Spleen (tissue), 11 donors: ENCODE measurements around the gene TGM4. TPM values are rescaled to one million over a fixed set of nuclear protein-coding genes. Genes with fewer than 3 reads are reported as not detected.

ENCODE experiments used
- DNase-seq: peaks from one replicate; pipeline ENCODE4 v3.0.0-alpha.2; 2020
- H3K27ac ChIP-seq, 8 donors: fragments of 200-600 bp; sonication (generic) in 7 of 8; 1 replicate in 4 of 8; 2 replicates in 4 of 8; pipeline versions ENCODE4 v1.5.0 to v1.8.0; 2016 to 2021; ENCODE audit warnings: inconsistent platforms in 4 of 8, mild to moderate bottlenecking in 4 of 8, moderate library complexity in 1 of 8
- H3K27me3 ChIP-seq, 7 donors: fragments of 200-600 bp; sonication (generic) in 6 of 7; replicated peaks in 1 of 7; 1 replicate in 4 of 7; 2 replicates in 3 of 7; pipeline versions ENCODE4 v1.5.0 to v1.8.0; 2016 to 2021; ENCODE audit warnings: inconsistent platforms in 3 of 7, mild to moderate bottlenecking in 1 of 7
- H3K36me3 ChIP-seq, 6 donors: fragments of 200-600 bp; sonication (generic) in 5 of 6; 1 replicate in 4 of 6; 2 replicates in 2 of 6; pipeline versions ENCODE4 v1.5.0 to v1.8.0; 2016 to 2021; ENCODE audit warnings: inconsistent platforms in 2 of 6
- H3K4me1 ChIP-seq, 6 donors: fragments of 200-600 bp; sonication (generic) in 5 of 6; 1 replicate in 3 of 6; 2 replicates in 3 of 6; pipeline versions ENCODE4 v1.5.0 to v1.8.0; 2016 to 2021; ENCODE audit warnings: inconsistent platforms in 3 of 6
- H3K4me3 ChIP-seq, 8 donors: fragments of 200-600 bp; sonication (generic) in 7 of 8; 1 replicate in 4 of 8; 2 replicates in 4 of 8; pipeline versions ENCODE4 v1.5.0 to v1.8.0; 2016 to 2021; ENCODE audit warnings: inconsistent platforms in 4 of 8, mild to moderate bottlenecking in 4 of 8, moderate library complexity in 2 of 8
- H3K9me3 ChIP-seq, 8 donors: fragments of 200-600 bp; sonication (generic) in 7 of 8; 1 replicate in 4 of 8; 2 replicates in 4 of 8; pipeline versions ENCODE4 v1.5.0 to v1.8.0; 2016 to 2021; ENCODE audit warnings: inconsistent platforms in 4 of 8
- CTCF ChIP-seq, 11 experiments: fragments of 200-600 bp in 7 of 11; fragments of 450-650 bp in 4 of 11; sonication (generic) in 4 of 11; IDR thresholded peaks in 8 of 11; conservative IDR thresholded peaks in 3 of 11; 1 replicate in 7 of 11; 2 replicates in 4 of 11; pipeline versions ENCODE4 v1.4.0 to v1.8.0; 2016 to 2021; ENCODE audit warnings: antibody characterized with exemption in 11 of 11, inconsistent platforms in 4 of 11, mild to moderate bottlenecking in 1 of 11
- POLR2A ChIP-seq, 3 donors: fragments of 450-650 bp; IDR thresholded peaks; one replicate each; pipeline ENCODE4 v1.5.1; 2017; ENCODE audit warnings: antibody characterized with exemption in 3 of 3, mild to moderate bottlenecking in 1 of 3
- POLR2AphosphoS5 ChIP-seq, 3 donors: sonication (generic); formaldehyde crosslinking; IDR thresholded peaks; one replicate each; pipeline ENCODE4 v1.5.1; 2017; ENCODE audit warnings: antibody characterized with exemption in 3 of 3
- WGBS, 5 donors: extraction: QIAGEN DNeasy Blood & Tissue Kit in 3 of 5; methylation state at CpG; one replicate each; pipeline versions ENCODE4 v1.1.5 to v1.1.7; 2013 to 2018; 5-methylcytosine and 5-hydroxymethylcytosine counted together
- intact Hi-C: fragments of 100-400 bp; cut with DNase I; formaldehyde crosslinking; loops from one replicate; pipeline ENCODE4 v1.15.0; 2023; ENCODE audit warnings: low total_unique reads
- polyA plus RNA-seq, 3 donors: library from polyadenylated mRNA; stranded (reverse); fragments of 200-250 nt; gene quantifications; one replicate each; pipeline ENCODE4 v1.2.1, GENCODE V29; 2013
- total RNA-seq, 7 donors: library from RNA; depleted of rRNA in 3 of 7; stranded (reverse); fragments of >200 nt in 3 of 7; fragmentation: NEBNext Ultra II Directional in 4 of 7; extraction: Animal tissue kit (Norgen Biotek cat#: 25700) in 4 of 7; gene quantifications; one replicate each; pipeline versions ENCODE4 v1.1.0 to v1.2.1, GENCODE V29; 2016 to 2021
- donor health status: healthy with polysubstance abuse.
- donor health status: DM: no; HTN: no; CAD: no; lungs with moderate emphysema.
- donor health status: DM: no; HTN: no; CAD: no.
- donor health status: Bipolar disorder and iron deficiency.
- donor health status: healthy.
- donor health status: DM: no; HTN: no; CAD: no.
- donor health status: DM: yes; HTN: yes; CAD: no.

TGM4 gene
- total and polyA plus RNA-seq, 10 donors: not detected

- WGBS, 5 donors: 61 to 84% (median 77%) methylated on average over 2 of the region's 2 CpGs
- intact Hi-C loops: no loop called here
- no peak for DNase-seq
- Histone ChIP-seq H3K9me3 (no peaks in the 10 kb centered on the region), H3K27me3 (no peaks in the 10 kb centered on the region), H3K27ac (no peak overlapping the region), H3K4me1 (no peaks in the 10 kb centered on the region), H3K36me3 (peaks cover 0 to 100% (median 69%) of the 10 kb centered on the region in 6 donors), H3K4me3 (no peak overlapping the region)
- TF ChIP-seq CTCF (IDR thresholded peaks at IDR 0.05 in 8 of 11, conservative IDR thresholded peaks at IDR 0.05 in 3 of 11) (no peak), POLR2AphosphoS5 (IDR thresholded peaks at IDR 0.05) (no peak), POLR2A (IDR thresholded peaks at IDR 0.05) (no peak)
These were observed 57.9 kb downstream of the TGM4 start for GRCh38 chr3:44932271-44932670.

DNA sequence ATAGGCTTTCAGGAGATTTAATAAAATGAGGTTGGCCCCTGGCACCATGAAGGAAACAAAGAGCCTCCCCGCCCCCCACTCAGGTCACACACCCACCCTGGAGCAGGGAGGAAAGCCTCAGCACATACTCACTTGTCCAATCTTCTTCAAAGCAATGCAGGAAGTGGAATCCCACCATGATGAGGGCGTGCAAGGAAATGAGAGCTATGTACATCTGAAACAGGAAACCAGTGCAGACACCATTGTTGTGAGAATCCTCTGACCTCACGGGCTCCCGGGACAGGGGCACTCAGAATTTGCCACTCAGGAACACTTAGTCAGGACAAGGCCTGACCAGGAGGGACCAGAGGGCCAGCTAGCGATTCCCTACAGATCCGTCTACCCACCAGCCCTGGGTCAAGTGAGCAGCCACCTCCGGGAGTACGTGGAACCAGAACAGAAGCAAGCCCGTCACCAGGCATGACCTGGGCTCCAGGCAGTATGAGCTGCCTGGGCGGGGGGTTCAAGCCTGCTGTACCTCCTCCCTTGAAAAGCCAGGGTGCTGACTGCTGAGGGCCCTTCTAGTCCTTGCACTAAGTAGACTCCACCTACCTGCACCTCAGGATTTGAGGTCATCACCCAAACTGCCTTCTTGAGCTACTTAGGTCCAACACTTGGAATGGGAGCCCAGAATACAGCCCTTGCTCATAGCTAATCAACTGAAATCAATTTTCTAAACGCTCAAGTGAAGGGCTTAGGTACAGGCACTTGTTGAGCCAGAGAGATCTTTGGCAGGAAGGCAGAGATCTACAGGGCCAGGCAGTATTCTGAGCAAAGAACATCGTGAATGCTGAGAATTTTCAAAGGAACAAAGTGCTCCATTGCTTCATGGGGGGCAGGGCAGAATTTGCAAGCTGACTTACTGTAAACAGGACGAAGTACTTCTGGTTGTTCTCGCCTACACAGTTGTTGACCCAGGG, 58.9 kb downstream of the TGM4 start:
- Histone ChIP-seq H3K27ac (no peak overlapping the region), H3K36me3 (peaks cover 0 to 100% (median 68%) of the 10 kb centered on the region in 6 donors), H3K27me3 (no peaks in the 10 kb centered on the region), H3K4me1 (no peaks in the 10 kb centered on the region), H3K9me3 (no peaks in the 10 kb centered on the region), H3K4me3 (no peak overlapping the region)
- intact Hi-C loops: no loop called here
- 76 to 91% (median 91%) methylated on average over 8 to 14 of the region's 14 CpGs for WGBS, 5 donors
- TF ChIP-seq POLR2A (IDR thresholded peaks at IDR 0.05) (no peak), CTCF (IDR thresholded peaks at IDR 0.05 in 8 of 11, conservative IDR thresholded peaks at IDR 0.05 in 3 of 11) (no peak), POLR2AphosphoS5 (IDR thresholded peaks at IDR 0.05) (no peak)
- DNase-seq: no peak

DNA sequence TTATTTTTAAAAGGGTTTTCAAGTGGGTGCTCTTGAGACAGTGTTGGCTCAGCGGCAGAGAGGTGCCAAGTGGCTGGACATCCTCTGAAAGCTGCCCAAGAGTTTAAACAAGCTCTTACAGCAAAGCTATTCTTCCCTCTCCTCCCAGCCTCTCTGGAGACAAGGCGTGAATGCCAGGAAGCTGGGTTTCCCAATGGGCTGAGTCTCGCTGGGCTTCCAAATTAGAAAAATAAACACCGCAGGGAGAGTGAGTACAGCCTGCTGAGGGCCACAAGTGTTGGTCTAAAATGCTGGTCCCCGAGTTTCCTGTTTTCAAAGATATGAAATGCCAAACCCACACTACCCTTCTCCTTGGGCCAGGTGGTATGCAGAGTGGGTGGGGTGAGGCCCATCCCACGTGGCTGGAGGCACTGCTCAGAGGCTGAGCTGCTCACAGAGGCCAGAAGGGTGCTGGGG, 65.2 kb downstream of the TGM4 start:
- TF ChIP-seq POLR2A (IDR thresholded peaks at IDR 0.05): no peak
- no peak for TF ChIP-seq CTCF (IDR thresholded peaks at IDR 0.05 in 8 of 11, conservative IDR thresholded peaks at IDR 0.05 in 3 of 11)
- no peak for TF ChIP-seq POLR2AphosphoS5 (IDR thresholded peaks at IDR 0.05)
- Histone ChIP-seq H3K4me1 (no peaks in the 10 kb centered on the region), H3K27me3 (no peaks in the 10 kb centered on the region), H3K9me3 (no peaks in the 10 kb centered on the region), H3K27ac (no peak overlapping the region), H3K4me3 (no peak overlapping the region), H3K36me3 (peaks cover 0 to 100% (median 73%) of the 10 kb centered on the region in 6 donors)
- intact Hi-C loops: no loop called here
- no peak for DNase-seq
- WGBS, 5 donors: 72 to 79% (median 76%) methylated on average over 6 of the region's 6 CpGs

DNA sequence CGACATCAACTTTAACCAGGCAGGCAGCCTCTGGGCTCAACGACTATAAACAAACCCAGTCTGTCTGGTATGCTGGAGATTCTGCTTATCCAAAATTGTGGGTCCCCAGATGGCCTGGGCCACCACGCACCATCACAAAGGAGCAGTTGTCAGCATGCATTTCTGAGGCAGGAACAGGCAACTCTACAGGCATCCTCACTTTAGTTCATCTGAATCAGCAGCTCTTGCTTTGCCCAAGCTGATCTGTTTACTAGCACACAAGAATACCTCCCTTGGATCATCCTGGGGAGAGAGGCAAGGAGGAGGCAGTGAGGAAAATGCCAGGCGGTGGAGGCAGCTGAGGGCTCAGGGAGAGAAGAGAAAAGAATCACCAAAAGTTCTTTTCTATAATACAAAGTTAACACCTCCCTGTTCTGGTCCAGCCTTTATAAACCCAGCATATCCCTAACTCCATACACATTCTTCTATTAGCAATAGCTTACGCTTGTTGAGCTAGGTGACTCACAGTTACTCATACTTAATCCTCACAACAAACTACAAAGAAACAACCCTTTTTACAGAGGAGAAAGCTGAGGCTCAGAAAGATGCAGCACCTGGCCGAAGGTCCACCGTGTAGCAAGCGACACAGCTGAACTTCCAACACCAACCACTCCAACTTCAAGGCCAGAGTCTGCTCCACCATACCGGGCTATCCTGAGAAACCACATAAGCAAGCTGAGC, 68.0 kb downstream of the TGM4 start:
- Histone ChIP-seq H3K4me3 (no peak overlapping the region), H3K4me1 (no peaks in the 10 kb centered on the region), H3K27ac (no peak overlapping the region), H3K36me3 (peaks cover 0 to 100% (median 73%) of the 10 kb centered on the region in 6 donors), H3K9me3 (no peaks in the 10 kb centered on the region), H3K27me3 (no peaks in the 10 kb centered on the region)
- no peak for TF ChIP-seq POLR2AphosphoS5 (IDR thresholded peaks at IDR 0.05)
- TF ChIP-seq CTCF (IDR thresholded peaks at IDR 0.05 in 8 of 11, conservative IDR thresholded peaks at IDR 0.05 in 3 of 11): no peak
- intact Hi-C loops: no loop called here
- WGBS, 5 donors: 84 to 97% (median 93%) methylated on average over 9 of the region's 9 CpGs
- DNase-seq: no peak
